Osteocyte (in vitro differentiated cells): ENCODE data around the gene NHEJ1. TPM values are rescaled to one million over a fixed set of nuclear protein-coding genes. Genes with fewer than 3 reads are reported as not detected.
A peak's percentile ranks its signal among the peaks of the same experiment; 100 is the strongest.
"Not testable (repeated sequence)": the region's sequence is repeated elsewhere in the genome, so short reads cannot be mapped to it uniquely, and the experiment has no call there.

Experiments
- DNase-seq: peaks from one replicate; pipeline ENCODE4 v3.0.0; 2021; ENCODE audit warnings: mixed read lengths; ENCODE audit not compliant: unreplicated experiment; ENCODE audit errors: extremely low spot score
- H3K27ac Mint-ChIP-seq: one replicate; pipeline ENCODE4 v1.8.0; 2021; ENCODE audit warnings: mild to moderate bottlenecking, mixed read lengths; ENCODE audit not compliant: unreplicated experiment
- H3K27me3 Mint-ChIP-seq: one replicate; pipeline ENCODE4 v1.8.0; 2021; ENCODE audit warnings: mixed read lengths; ENCODE audit not compliant: unreplicated experiment
- H3K36me3 Mint-ChIP-seq: one replicate; pipeline ENCODE4 v1.8.0; 2021; ENCODE audit warnings: mixed read lengths; ENCODE audit not compliant: unreplicated experiment
- H3K4me1 Mint-ChIP-seq: one replicate; pipeline ENCODE4 v1.8.0; 2021; ENCODE audit warnings: mixed read lengths; ENCODE audit not compliant: unreplicated experiment
- H3K4me3 Mint-ChIP-seq: one replicate; pipeline ENCODE4 v1.8.0; 2021; ENCODE audit warnings: mild to moderate bottlenecking, moderate library complexity, mixed read lengths; ENCODE audit not compliant: unreplicated experiment
- H3K9me3 Mint-ChIP-seq: one replicate; pipeline ENCODE4 v1.8.0; 2021; ENCODE audit warnings: mixed read lengths; ENCODE audit not compliant: unreplicated experiment
- CTCF ChIP-seq: fragments of 200-600 bp; sonication (generic); IDR thresholded peaks from 2 replicates; pipeline ENCODE4 v1.5.0; 2021; ENCODE audit warnings: antibody characterized with exemption, mild to moderate bottlenecking, moderate library complexity
- total RNA-seq: library from RNA; stranded (reverse); gene quantifications from 2 replicates; pipeline ENCODE4 v1.2.1, GENCODE V29; 2021

The NHEJ1 gene
- total RNA-seq, 1 donor from 2014 or later, result 19.3 TPM

GRCh38 chr2:219206328-219207133 is 45.9 kb upstream of the NHEJ1 start, which contains the start of gene ZFAND2B:
TSS of gene ZFAND2B (plus strand) at chr2:219206782. CDS start at chr2:219206988, 206 bp downstream.
- peaks cover 7% of the 10 kb centered on the region for H3K36me3 Mint-ChIP-seq
- peak within 1 kb of the TSS; percentile 96 for H3K27ac Mint-ChIP-seq
- no peak for TF ChIP-seq CTCF
- peak within 1 kb of the TSS; percentile 89 for H3K4me3 Mint-ChIP-seq
- no peaks in the 10 kb centered on the region for H3K9me3 Mint-ChIP-seq
- peaks cover 25% of the 10 kb centered on the region for H3K4me1 Mint-ChIP-seq
- H3K27me3 Mint-ChIP-seq, result no peaks in the 10 kb centered on the region
- DNase-seq, result peak; percentile 99

DNA sequence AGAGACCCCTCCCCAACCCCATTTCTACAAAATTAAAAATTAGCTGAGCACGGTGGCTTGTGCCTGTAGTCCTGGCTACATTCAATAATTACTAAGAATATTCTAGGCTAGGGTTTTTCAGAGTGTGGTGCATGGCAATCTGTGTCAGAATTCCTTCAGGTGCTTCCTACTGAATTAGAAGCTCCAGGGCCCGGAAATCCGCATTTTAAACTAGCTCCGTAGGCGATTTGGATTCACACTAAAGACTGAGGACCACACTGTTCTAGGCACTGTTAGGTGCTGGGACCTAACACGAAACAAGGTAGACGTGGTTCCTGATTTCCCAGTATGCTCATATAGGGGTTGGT is 45.3 kb upstream of the NHEJ1 start:
- no peak for DNase-seq
- H3K9me3 Mint-ChIP-seq, result no peaks in the 10 kb centered on the region
- no peaks in the 10 kb centered on the region for H3K27me3 Mint-ChIP-seq
- no peak for TF ChIP-seq CTCF
- peak overlapping the region; percentile 89 for H3K4me3 Mint-ChIP-seq
- H3K27ac Mint-ChIP-seq, result peak overlapping the region; percentile 96
- H3K4me1 Mint-ChIP-seq, result peaks cover 25% of the 10 kb centered on the region
- H3K36me3 Mint-ChIP-seq, result peaks cover 7% of the 10 kb centered on the region

DNA sequence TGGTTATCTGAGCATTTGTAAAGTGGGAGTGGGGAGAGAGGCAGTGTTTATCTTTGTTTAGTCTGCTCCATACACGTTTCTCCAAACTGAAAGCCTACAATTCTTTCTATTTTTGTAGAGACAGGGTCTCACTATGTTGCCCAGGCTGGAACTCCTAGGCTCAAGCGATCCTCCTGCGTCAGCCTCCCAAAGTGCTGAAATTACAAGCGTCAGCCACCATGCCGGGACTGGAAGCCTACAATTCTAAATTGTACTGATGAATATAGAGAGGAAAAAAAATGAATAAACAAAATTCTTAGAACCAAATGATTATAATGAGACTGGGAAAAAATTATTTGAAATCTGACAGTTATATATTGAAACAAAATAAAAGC is 44.5 kb upstream of the NHEJ1 start:
- Mint-ChIP-seq H3K27ac (no peak overlapping the region), H3K4me3 (no peak overlapping the region), H3K9me3 (no peaks in the 10 kb centered on the region), H3K4me1 (peaks cover 25% of the 10 kb centered on the region), H3K36me3 (peaks cover 7% of the 10 kb centered on the region), H3K27me3 (no peaks in the 10 kb centered on the region)
- DNase-seq, result no peak
- TF ChIP-seq CTCF, result no peak

GRCh38 chr2:219204425-219205164 is 44.0 kb upstream of the NHEJ1 start:
- no peak for DNase-seq
- Mint-ChIP-seq H3K36me3 (peaks cover 7% of the 10 kb centered on the region), H3K9me3 (no peaks in the 10 kb centered on the region), H3K4me1 (peaks cover 25% of the 10 kb centered on the region), H3K27me3 (peaks cover under 1% of the 10 kb centered on the region), H3K27ac (no peak overlapping the region), H3K4me3 (no peak overlapping the region)
- no peak for TF ChIP-seq CTCF

GRCh38 chr2:219201331-219201730 is 40.7 kb upstream of the NHEJ1 start:
- H3K27me3 Mint-ChIP-seq, result peaks cover 11% of the 10 kb centered on the region
- H3K36me3 Mint-ChIP-seq, H3K4me1 Mint-ChIP-seq, H3K4me3 Mint-ChIP-seq, H3K27ac Mint-ChIP-seq, H3K9me3 Mint-ChIP-seq, DNase-seq: not testable (repeated sequence)

DNA sequence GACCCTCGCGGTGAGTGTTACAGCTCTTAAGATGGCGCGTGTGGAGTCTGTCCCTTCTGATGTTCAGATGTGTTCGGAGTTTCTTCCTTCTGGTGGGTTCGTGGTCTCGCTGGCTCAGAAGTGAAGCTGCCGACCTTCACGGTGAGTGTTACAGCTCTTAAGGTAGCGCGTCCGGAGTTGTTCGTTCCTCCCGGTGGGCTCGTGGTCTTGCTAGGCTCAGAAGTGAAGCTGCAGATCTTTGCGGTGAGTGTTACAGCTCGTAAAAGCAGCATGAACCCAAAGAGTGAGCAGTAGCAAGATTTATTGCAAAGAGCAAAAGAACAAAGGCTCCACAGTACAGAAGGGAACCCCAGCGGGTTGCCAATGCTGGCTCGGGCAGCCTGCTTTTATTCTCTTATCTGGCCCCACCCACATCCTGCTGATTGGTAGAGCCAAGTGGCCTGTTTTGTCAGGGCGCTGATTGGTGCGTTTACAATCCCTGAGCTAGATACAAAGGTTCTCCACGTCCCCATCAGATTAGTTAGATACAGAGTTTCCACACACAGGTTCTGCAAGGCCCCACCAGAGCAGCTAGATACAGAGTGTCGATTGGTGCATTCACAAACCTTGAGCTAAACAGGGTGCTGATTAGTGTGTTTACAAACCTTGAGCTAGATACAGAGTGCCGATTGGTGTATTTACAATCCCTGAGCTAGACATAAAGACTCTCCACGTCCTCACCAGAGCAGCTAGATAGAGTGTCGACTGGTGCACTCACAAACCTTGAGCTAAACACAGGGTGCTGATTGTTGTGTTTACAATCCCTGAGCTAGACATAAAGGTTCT is 40.1 kb upstream of the NHEJ1 start:
- H3K9me3 Mint-ChIP-seq, H3K27ac Mint-ChIP-seq, H3K36me3 Mint-ChIP-seq, DNase-seq, H3K4me1 Mint-ChIP-seq, H3K4me3 Mint-ChIP-seq: not testable (repeated sequence)
- peaks cover 15% of the 10 kb centered on the region for H3K27me3 Mint-ChIP-seq
